SK-N-SH treated with all-trans-retinoic acid at 6 μM for 48 hours (cell line): ENCODE results near the gene SPTSSB.

Source experiments
- ATAC-seq: fragments of 200-7000 bp; cut with Tn5 transposase; 3 replicates; pipeline ENCODE4 v1.9.1; 2020; ENCODE audit warnings: mild to moderate bottlenecking, moderate library complexity
- ARNTL ChIP-seq: fragments of 450-650 bp; formaldehyde crosslinking; IDR thresholded peaks from 2 replicates; pipeline ENCODE4 v1.5.0; 2020; ENCODE audit warnings: low read depth, mild to moderate bottlenecking, moderate library complexity, borderline replicate concordance
- BACH2 ChIP-seq: fragments of 250-450 bp; sonication (Bioruptor Pico); IDR thresholded peaks from 2 replicates; pipeline ENCODE4 v1.9.0; 2021; ENCODE audit warnings: mild to moderate bottlenecking, borderline replicate concordance
- CREB5 ChIP-seq: fragments of 250-450 bp; sonication (Bioruptor Pico); IDR thresholded peaks from 2 replicates; pipeline ENCODE4 v1.5.1; 2020; ENCODE audit warnings: low read depth, mild to moderate bottlenecking, moderate library complexity
- CSDC2 ChIP-seq: fragments of 250-450 bp; sonication (Bioruptor Pico); IDR thresholded peaks from 2 replicates; pipeline ENCODE4 v1.5.0; 2020; ENCODE audit warnings: mild to moderate bottlenecking, moderate library complexity
- GLIS3 ChIP-seq: fragments of 250-450 bp; sonication (Bioruptor Pico); IDR thresholded peaks from 2 replicates; pipeline ENCODE4 v1.5.0; 2020; ENCODE audit warnings: mild to moderate bottlenecking, moderate library complexity
- OSR1 ChIP-seq: fragments of 250-450 bp; sonication (Bioruptor Pico); IDR thresholded peaks from 2 replicates; pipeline ENCODE4 v1.8.0; 2022; ENCODE audit warnings: moderate library complexity, mild to moderate bottlenecking, inconsistent platforms
- PATZ1 ChIP-seq: fragments of 250-450 bp; sonication (Bioruptor Pico); IDR thresholded peaks from 2 replicates; pipeline ENCODE4 v1.8.0; 2020; ENCODE audit warnings: mild to moderate bottlenecking, moderate library complexity, borderline replicate concordance
- POU6F1 ChIP-seq: fragments of 250-450 bp; sonication (Bioruptor Pico); IDR thresholded peaks from 2 replicates; pipeline ENCODE4 v1.8.0; 2021; ENCODE audit warnings: low read depth, mild to moderate bottlenecking, moderate library complexity, borderline replicate concordance
- PPARA ChIP-seq: fragments of 250-450 bp; sonication (Bioruptor Pico); IDR thresholded peaks from 2 replicates; pipeline ENCODE4 v1.5.0; 2020; ENCODE audit warnings: mild to moderate bottlenecking, borderline replicate concordance
- RARB ChIP-seq: fragments of 250-450 bp; sonication (Bioruptor Pico); IDR thresholded peaks from 2 replicates; pipeline ENCODE4 v1.8.0; 2021; ENCODE audit warnings: mild to moderate bottlenecking, moderate library complexity
- SNAI2 ChIP-seq: fragments of 250-450 bp; sonication (Bioruptor Pico); IDR thresholded peaks from 2 replicates; pipeline ENCODE4 v1.5.0; 2020; ENCODE audit warnings: mild to moderate bottlenecking, moderate library complexity
- TCF4 ChIP-seq: fragments of 250-450 bp; sonication (Bioruptor Pico); IDR thresholded peaks from 2 replicates; pipeline ENCODE4 v1.8.0; 2021; ENCODE audit warnings: mild to moderate bottlenecking, moderate library complexity, borderline replicate concordance
- TSHZ2 ChIP-seq: fragments of 250-450 bp; sonication (Bioruptor Pico); IDR thresholded peaks from 2 replicates; pipeline ENCODE4 v1.5.0; 2020; ENCODE audit warnings: mild to moderate bottlenecking, moderate library complexity
- ZC3H10 ChIP-seq: fragments of 250-450 bp; sonication (Bioruptor Pico); IDR thresholded peaks from 2 replicates; pipeline ENCODE4 v1.5.1; 2021; ENCODE audit warnings: mild to moderate bottlenecking, moderate library complexity
- ZFP3 ChIP-seq: fragments of 250-450 bp; sonication (Bioruptor Pico); IDR thresholded peaks from 2 replicates; pipeline ENCODE4 v1.5.0; 2020; ENCODE audit warnings: mild to moderate bottlenecking, moderate library complexity
- ZFP30 ChIP-seq: fragments of 450-650 bp; formaldehyde crosslinking; IDR thresholded peaks from 2 replicates; pipeline ENCODE4 v1.5.0; 2022; ENCODE audit warnings: mild to moderate bottlenecking, moderate library complexity
- ZNF565 ChIP-seq: fragments of 450-650 bp; formaldehyde crosslinking; conservative IDR thresholded peaks from 2 replicates; pipeline ENCODE4 v1.5.0; 2020; ENCODE audit warnings: low read depth, mild to moderate bottlenecking, moderate library complexity
- ZNF70 ChIP-seq: fragments of 450-650 bp; formaldehyde crosslinking; IDR thresholded peaks from 2 replicates; pipeline ENCODE4 v1.5.0; 2020; ENCODE audit warnings: mild to moderate bottlenecking, moderate library complexity
- ZNF8 ChIP-seq: fragments of 450-650 bp; formaldehyde crosslinking; IDR thresholded peaks from 2 replicates; pipeline ENCODE4 v1.5.0; 2020; ENCODE audit warnings: mild to moderate bottlenecking, moderate library complexity

The SPTSSB gene

GRCh38 chr3:161358488-161358887, 12.8 kb downstream of the SPTSSB start (continued):
- TF ChIP-seq PATZ1 (CRISPR knock-in tag) (no peak), ZFP30 (CRISPR knock-in tag) (no peak), OSR1 (CRISPR knock-in tag) (no peak)
- TF ChIP-seq, all 23 proteins: peak for 0

- TF ChIP-seq ARNTL (CRISPR knock-in tag): no peak
- TF ChIP-seq PPARA (CRISPR knock-in tag): no peak
- no peak for TF ChIP-seq ZFP3
- no peak for TF ChIP-seq BACH2
- TF ChIP-seq ZNF8 (CRISPR knock-in tag): no peak
- TF ChIP-seq TCF4 (CRISPR knock-in tag): no peak
- no peak for TF ChIP-seq TSHZ2 (CRISPR knock-in tag)
- no peak for TF ChIP-seq CSDC2
- TF ChIP-seq SNAI2 (CRISPR knock-in tag): no peak
- no peak for TF ChIP-seq POU6F1
- TF ChIP-seq PATZ1 (CRISPR knock-in tag): no peak
- no peak for TF ChIP-seq GLIS3 (CRISPR knock-in tag)
- no peak for TF ChIP-seq ZFP30 (CRISPR knock-in tag)
- no peak for TF ChIP-seq ZNF70 (CRISPR knock-in tag)
- ATAC-seq: no peak
Measured at GRCh38 chr3:161356287-161356686, 15.0 kb downstream of the SPTSSB start.

GRCh38 chr3:161355508-161355907, 15.8 kb downstream of the SPTSSB start:
- ATAC-seq: no peak
- no peak for TF ChIP-seq ZNF70 (CRISPR knock-in tag)
- no peak for TF ChIP-seq ZNF565

- no peak for TF ChIP-seq GLIS3 (CRISPR knock-in tag)
- TF ChIP-seq BACH2: no peak
- ATAC-seq: no peak
Measured at GRCh38 chr3:161354554-161354953, 16.8 kb downstream of the SPTSSB start.

GRCh38 chr3:161351330-161351729, 20.0 kb downstream of the SPTSSB start:
- ATAC-seq: no peak
- TF ChIP-seq RARB (CRISPR knock-in tag) (no peak), ZFP30 (CRISPR knock-in tag) (no peak), TSHZ2 (CRISPR knock-in tag) (no peak), CREB5 (CRISPR knock-in tag) (no peak), POU6F1 (no peak), ZNF8 (CRISPR knock-in tag) (no peak), ZC3H10 (CRISPR knock-in tag) (no peak)
